Measurements from ENCODE around the gene TMEM72.

Gene TMEM72

GRCh38 chr10:44947371-44948152, 36.4 kb downstream of the TMEM72 start:
- Histone ChIP-seq H2BK120ac (ENCODE audit: insufficient read depth, low read length, poor library complexity) (no peak overlapping the region), H2AFZ (ENCODE audit: insufficient read depth, low read length, poor library complexity) (no peak overlapping the region), H2BK12ac (ENCODE audit: low read length) (no peak overlapping the region), H3K4ac (ENCODE audit: low read depth, low read length) (no peak overlapping the region), H4K8ac (ENCODE audit: low read depth, low read length) (no peak overlapping the region), H3K36me3 (ENCODE audit: control insufficient read depth in 1 of 2, insufficient read depth in 2 of 2, low read length in 2 of 2) (no peaks in the 10 kb centered on the region), H3K9me3 (ENCODE audit: insufficient read depth, low read depth, low read length) (no peaks in the 10 kb centered on the region), H3K14ac (ENCODE audit: low read length) (no peak overlapping the region), H4K91ac (ENCODE audit: low read depth, low read length) (no peak overlapping the region), H3K18ac (ENCODE audit: low read length) (no peak overlapping the region), H3K23ac (ENCODE audit: low read length) (no peak overlapping the region), H2BK5ac (ENCODE audit: low read depth, low read length, poor library complexity) (no peak overlapping the region), H3K4me2 (ENCODE audit: low read length) (no peak overlapping the region), H3K27me3 (ENCODE audit: insufficient read depth, low read length) (no peaks in the 10 kb centered on the region), H3K79me2 (ENCODE audit: control insufficient read depth, insufficient read depth, low read length, poor library complexity) (no peaks in the 10 kb centered on the region), H3K27ac (ENCODE audit: low read depth, low read length) (no peak overlapping the region), H4K12ac (ENCODE audit: low read depth, low read length) (no peak overlapping the region), H3K9ac (ENCODE audit: low read length) (no peak overlapping the region), H3K4me1 (ENCODE audit: control insufficient read depth in 1 of 2, insufficient read depth in 2 of 2, low read length in 2 of 2) (peaks cover 15 to 28% of the 10 kb centered on the region in 2 experiments), H3K4me3 (ENCODE audit: low read depth, low read length) (no peak overlapping the region), H2AK5ac (ENCODE audit: low read length) (no peak overlapping the region), H3K79me1 (ENCODE audit: low read length) (peaks cover 12% of the 10 kb centered on the region)
- WGBS (ENCODE audit: extremely low coverage, insufficient coverage, insufficient read length), result no CpG with 5 or more reads among the region's 6 CpGs
- peak; percentile 81 to 91 for DNase-seq

- H3K27me3 ChIP-seq (ENCODE audit: insufficient read depth, low read length), result no peaks in the 10 kb centered on the region
- H3K79me1 ChIP-seq (ENCODE audit: low read length), result peaks cover 16% of the 10 kb centered on the region
- H3K23ac ChIP-seq (ENCODE audit: low read length), result no peak overlapping the region
- no peaks in the 10 kb centered on the region for H3K36me3 ChIP-seq (ENCODE audit: control insufficient read depth in 1 of 2, insufficient read depth in 2 of 2, low read length in 2 of 2)
- no peak overlapping the region for H2BK12ac ChIP-seq (ENCODE audit: low read length)
- H4K12ac ChIP-seq (ENCODE audit: low read depth, low read length), result no peak overlapping the region
- no peak overlapping the region for H3K27ac ChIP-seq (ENCODE audit: low read depth, low read length)
- no peak overlapping the region for H4K8ac ChIP-seq (ENCODE audit: low read depth, low read length)
- H3K79me2 ChIP-seq (ENCODE audit: control insufficient read depth, insufficient read depth, low read length, poor library complexity), result no peaks in the 10 kb centered on the region
- no peak overlapping the region for H2AK5ac ChIP-seq (ENCODE audit: low read length)
- H3K4ac ChIP-seq (ENCODE audit: low read depth, low read length), result no peak overlapping the region
- H3K18ac ChIP-seq (ENCODE audit: low read length), result no peak overlapping the region
- no CpG with 5 or more reads among the region's 1 CpG for WGBS (ENCODE audit: extremely low coverage, insufficient coverage, insufficient read length)
- no peak overlapping the region for H2AFZ ChIP-seq (ENCODE audit: insufficient read depth, low read length, poor library complexity)
- H3K9ac ChIP-seq (ENCODE audit: low read length), result no peak overlapping the region
- H3K4me1 ChIP-seq (ENCODE audit: control insufficient read depth in 1 of 2, insufficient read depth in 2 of 2, low read length in 2 of 2), result peaks cover 18 to 34% of the 10 kb centered on the region in 2 experiments
- no peak overlapping the region for H4K91ac ChIP-seq (ENCODE audit: low read depth, low read length)
- no peak overlapping the region for H3K4me3 ChIP-seq (ENCODE audit: low read depth, low read length)
- H2BK120ac ChIP-seq (ENCODE audit: insufficient read depth, low read length, poor library complexity), result no peak overlapping the region
- no peak overlapping the region for H2BK5ac ChIP-seq (ENCODE audit: low read depth, low read length, poor library complexity)
- no peak for DNase-seq
- no peaks in the 10 kb centered on the region for H3K9me3 ChIP-seq (ENCODE audit: insufficient read depth, low read depth, low read length)
- no peak overlapping the region for H3K4me2 ChIP-seq (ENCODE audit: low read length)
- H3K14ac ChIP-seq (ENCODE audit: low read length), result no peak overlapping the region
Measured at GRCh38 chr10:44948642-44949041, 37.5 kb downstream of the TMEM72 start.

GRCh38 chr10:44949127-44949802, 38.1 kb downstream of the TMEM72 start:
- H2BK12ac ChIP-seq (ENCODE audit: low read length), result no peak overlapping the region
- H2AFZ ChIP-seq (ENCODE audit: insufficient read depth, low read length, poor library complexity), result no peak overlapping the region
- H4K8ac ChIP-seq (ENCODE audit: low read depth, low read length), result no peak overlapping the region
- no peak overlapping the region for H3K4me3 ChIP-seq (ENCODE audit: low read depth, low read length)
- no peaks in the 10 kb centered on the region for H3K9me3 ChIP-seq (ENCODE audit: insufficient read depth, low read depth, low read length)
- H3K4ac ChIP-seq (ENCODE audit: low read depth, low read length), result no peak overlapping the region
- no peak overlapping the region for H2BK5ac ChIP-seq (ENCODE audit: low read depth, low read length, poor library complexity)
- no peaks in the 10 kb centered on the region for H3K36me3 ChIP-seq (ENCODE audit: control insufficient read depth in 1 of 2, insufficient read depth in 2 of 2, low read length in 2 of 2)
- H4K91ac ChIP-seq (ENCODE audit: low read depth, low read length), result no peak overlapping the region
- no peak overlapping the region for H3K9ac ChIP-seq (ENCODE audit: low read length)
- peaks cover 18 to 34% of the 10 kb centered on the region in 2 experiments for H3K4me1 ChIP-seq (ENCODE audit: control insufficient read depth in 1 of 2, insufficient read depth in 2 of 2, low read length in 2 of 2)
- H3K4me2 ChIP-seq (ENCODE audit: low read length), result no peak overlapping the region
- no peak overlapping the region for H2BK120ac ChIP-seq (ENCODE audit: insufficient read depth, low read length, poor library complexity)
- no peak overlapping the region for H3K14ac ChIP-seq (ENCODE audit: low read length)
- peaks cover 16% of the 10 kb centered on the region for H3K79me1 ChIP-seq (ENCODE audit: low read length)
- H3K27ac ChIP-seq (ENCODE audit: low read depth, low read length), result no peak overlapping the region
- no peaks in the 10 kb centered on the region for H3K79me2 ChIP-seq (ENCODE audit: control insufficient read depth, insufficient read depth, low read length, poor library complexity)
- peak; percentile 78 to 90 for DNase-seq
- no peak overlapping the region for H2AK5ac ChIP-seq (ENCODE audit: low read length)
- no peak overlapping the region for H3K18ac ChIP-seq (ENCODE audit: low read length)
- H3K27me3 ChIP-seq (ENCODE audit: insufficient read depth, low read length), result no peaks in the 10 kb centered on the region
- no CpG with 5 or more reads among the region's 5 CpGs for WGBS (ENCODE audit: extremely low coverage, insufficient coverage, insufficient read length)
- H4K12ac ChIP-seq (ENCODE audit: low read depth, low read length), result no peak overlapping the region
- H3K23ac ChIP-seq (ENCODE audit: low read length), result no peak overlapping the region

- no peak for DNase-seq
- H3K9me3 ChIP-seq (ENCODE audit: insufficient read depth, low read depth, low read length), result no peaks in the 10 kb centered on the region
- no peak overlapping the region for H4K8ac ChIP-seq (ENCODE audit: low read depth, low read length)
- H2BK5ac ChIP-seq (ENCODE audit: low read depth, low read length, poor library complexity), result no peak overlapping the region
- H2BK12ac ChIP-seq (ENCODE audit: low read length), result peak overlapping the region; percentile 47
- no peak overlapping the region for H3K4me3 ChIP-seq (ENCODE audit: low read depth, low read length)
- no peak overlapping the region for H2BK120ac ChIP-seq (ENCODE audit: insufficient read depth, low read length, poor library complexity)
- H2AK5ac ChIP-seq (ENCODE audit: low read length), result no peak overlapping the region
- H3K14ac ChIP-seq (ENCODE audit: low read length), result peak overlapping the region; percentile 12
- no peak overlapping the region for H3K4ac ChIP-seq (ENCODE audit: low read depth, low read length)
- H2AFZ ChIP-seq (ENCODE audit: insufficient read depth, low read length, poor library complexity), result no peak overlapping the region
- no peak overlapping the region for H3K23ac ChIP-seq (ENCODE audit: low read length)
- H3K79me2 ChIP-seq (ENCODE audit: control insufficient read depth, insufficient read depth, low read length, poor library complexity), result no peaks in the 10 kb centered on the region
- no peak overlapping the region for H3K4me2 ChIP-seq (ENCODE audit: low read length)
- H3K4me1 ChIP-seq (ENCODE audit: control insufficient read depth in 1 of 2, insufficient read depth in 2 of 2, low read length in 2 of 2), result peaks cover 18 to 34% of the 10 kb centered on the region in 2 experiments
- H4K91ac ChIP-seq (ENCODE audit: low read depth, low read length), result peak overlapping the region; percentile 0
- H3K9ac ChIP-seq (ENCODE audit: low read length), result no peak overlapping the region
- peak overlapping the region; percentile 22 for H3K18ac ChIP-seq (ENCODE audit: low read length)
- H3K36me3 ChIP-seq (ENCODE audit: control insufficient read depth in 1 of 2, insufficient read depth in 2 of 2, low read length in 2 of 2), result no peaks in the 10 kb centered on the region
- WGBS (ENCODE audit: extremely low coverage, insufficient coverage, insufficient read length), result no CpG with 5 or more reads among the region's 3 CpGs
- no peak overlapping the region for H3K27ac ChIP-seq (ENCODE audit: low read depth, low read length)
- no peaks in the 10 kb centered on the region for H3K27me3 ChIP-seq (ENCODE audit: insufficient read depth, low read length)
- no peak overlapping the region for H4K12ac ChIP-seq (ENCODE audit: low read depth, low read length)
- H3K79me1 ChIP-seq (ENCODE audit: low read length), result peaks cover 16% of the 10 kb centered on the region
Measured at GRCh38 chr10:44949915-44950314, 38.8 kb downstream of the TMEM72 start.

Data from trophoblast cell (in vitro differentiated cells and primary cell).